Measurements from ENCODE around the gene ZDHHC23. TPM values are rescaled to one million over a fixed set of nuclear protein-coding genes. Genes with fewer than 3 reads are reported as not detected.

Gene ZDHHC23
- total and polyA plus RNA-seq, 4 donors, result 2.9 to 14.9 (median 5.5) TPM

DNA sequence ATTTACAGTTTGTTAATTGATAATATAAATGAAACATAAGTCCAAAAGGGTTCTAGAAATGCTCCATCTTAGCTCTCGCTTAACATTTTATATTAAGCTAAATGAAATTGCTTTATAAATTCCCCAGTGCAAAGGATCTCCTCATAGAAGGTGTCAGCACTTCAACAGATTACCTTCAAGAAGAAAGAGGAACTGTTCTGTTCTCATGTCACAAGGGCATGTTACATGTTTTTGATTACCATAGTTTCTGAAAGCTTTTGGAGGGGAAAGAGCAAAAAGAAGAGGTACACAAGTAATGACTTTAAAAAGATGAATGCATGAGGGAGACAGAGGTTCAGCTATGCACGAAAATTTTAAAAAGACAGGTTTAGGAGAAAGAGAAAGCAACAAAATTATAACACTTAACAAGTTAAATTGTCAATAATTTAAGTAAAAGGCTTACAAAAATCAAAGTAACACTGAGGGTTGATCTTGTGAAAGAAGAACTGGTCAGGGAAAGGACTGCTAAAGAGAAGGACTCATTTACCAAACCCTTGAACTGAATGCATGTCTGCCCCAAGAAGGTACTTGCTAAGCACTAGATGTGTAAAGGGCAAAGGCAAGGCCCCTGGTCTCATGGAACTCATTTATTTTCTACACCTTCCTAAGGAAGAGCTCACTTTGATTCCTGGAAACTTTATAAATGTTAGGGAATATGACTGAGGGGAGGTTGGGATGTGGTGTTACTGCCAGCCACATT lies 63.4 kb downstream of the ZDHHC23 start:
- TF ChIP-seq, protein P1, sequence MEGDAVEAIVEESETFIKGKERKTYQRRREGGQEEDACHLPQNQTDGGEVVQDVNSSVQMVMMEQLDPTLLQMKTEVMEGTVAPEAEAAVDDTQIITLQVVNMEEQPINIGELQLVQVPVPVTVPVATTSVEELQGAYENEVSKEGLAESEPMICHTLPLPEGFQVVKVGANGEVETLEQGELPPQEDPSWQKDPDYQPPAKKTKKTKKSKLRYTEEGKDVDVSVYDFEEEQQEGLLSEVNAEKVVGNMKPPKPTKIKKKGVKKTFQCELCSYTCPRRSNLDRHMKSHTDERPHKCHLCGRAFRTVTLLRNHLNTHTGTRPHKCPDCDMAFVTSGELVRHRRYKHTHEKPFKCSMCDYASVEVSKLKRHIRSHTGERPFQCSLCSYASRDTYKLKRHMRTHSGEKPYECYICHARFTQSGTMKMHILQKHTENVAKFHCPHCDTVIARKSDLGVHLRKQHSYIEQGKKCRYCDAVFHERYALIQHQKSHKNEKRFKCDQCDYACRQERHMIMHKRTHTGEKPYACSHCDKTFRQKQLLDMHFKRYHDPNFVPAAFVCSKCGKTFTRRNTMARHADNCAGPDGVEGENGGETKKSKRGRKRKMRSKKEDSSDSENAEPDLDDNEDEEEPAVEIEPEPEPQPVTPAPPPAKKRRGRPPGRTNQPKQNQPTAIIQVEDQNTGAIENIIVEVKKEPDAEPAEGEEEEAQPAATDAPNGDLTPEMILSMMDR (IDR thresholded peaks at IDR 0.05; ENCODE audit: control extremely low read depth, extremely low read depth), result no peak
- H3K4me3 ChIP-seq, result no peak overlapping the region
- no peaks in the 10 kb centered on the region for H3K27me3 ChIP-seq (ENCODE audit: control insufficient read depth in 3 of 3, insufficient read depth in 3 of 3, low read length in 2 of 3)
- ATAC-seq (ENCODE audit: insufficient read depth, low FRiP score) (no peak), DNase-seq (no peak)
- H3K9ac ChIP-seq (ENCODE audit: insufficient read depth in 1 of 2, low read length in 2 of 2), result no peak overlapping the region
- peaks cover 0 to 5% (median under 1%) of the 10 kb centered on the region in 4 donors for H3K36me3 ChIP-seq (ENCODE audit: control insufficient read depth in 4 of 4, insufficient read depth in 4 of 4, low read length in 4 of 4)
- H3K9me3 ChIP-seq (ENCODE audit: control insufficient read depth in 4 of 4, insufficient read depth in 3 of 4, low read length in 3 of 4), result peaks cover 0 to under 1% (median 0%) of the 10 kb centered on the region in 4 donors
- H3K4me1 ChIP-seq (ENCODE audit: control insufficient read depth in 5 of 5, insufficient read depth in 5 of 5, low read length in 5 of 5), result no peaks in the 10 kb centered on the region
- 92 to 96% methylated on average over 2 of the region's 2 CpGs for WGBS, 2 donors
- H3K27ac ChIP-seq (ENCODE audit: low read depth in 1 of 2, low read length in 1 of 2), result no peak overlapping the region

Other genes with a start within 250 kb of the ZDHHC23 start
- 10 to 100 TPM; 58.2 to 82.7 TPM for gene NAA50, start 201.8 kb upstream of the ZDHHC23 start, total RNA-seq
- gene NAA50, start 201.8 kb upstream of the ZDHHC23 start, polyA plus RNA-seq, result 10 to 100 TPM; 27.8 to 64.6 TPM
- 10 to 100 TPM; 68.5 to 99.6 TPM for gene ATP6V1A, start 201.0 kb upstream of the ZDHHC23 start, total RNA-seq
- gene ATP6V1A, start 201.0 kb upstream of the ZDHHC23 start, polyA plus RNA-seq, result 10 to 100 TPM; 23.1 to 32.2 TPM
- 10 to 100 TPM in 1 of 2 donors, 1 to 10 TPM in 1; 7.5 to 12.9 TPM for gene GRAMD1C, start 109.2 kb upstream of the ZDHHC23 start, total RNA-seq
- gene GRAMD1C, start 109.2 kb upstream of the ZDHHC23 start, polyA plus RNA-seq, result 10 to 100 TPM in 1 of 2 donors, 1 to 10 TPM in 1; 4.4 to 10.1 TPM
- 10 to 100 TPM in 1 of 2 donors, 1 to 10 TPM in 1; 7.7 to 15.3 TPM for gene CCDC191, start 108.5 kb downstream of the ZDHHC23 start, total RNA-seq
- gene CCDC191, start 108.5 kb downstream of the ZDHHC23 start, polyA plus RNA-seq, result 1 to 10 TPM; 2.5 to 3.5 TPM
- gene QTRT2, start 108.7 kb downstream of the ZDHHC23 start, total RNA-seq, result 10 to 100 TPM; 25.5 to 33.0 TPM
- 10 to 100 TPM in 1 of 2 donors, 1 to 10 TPM in 1; 5.3 to 11.5 TPM for gene QTRT2, start 108.7 kb downstream of the ZDHHC23 start, polyA plus RNA-seq
- not detected for gene DRD3, start 231.0 kb downstream of the ZDHHC23 start, total RNA-seq
- not detected for gene DRD3, start 231.0 kb downstream of the ZDHHC23 start, polyA plus RNA-seq

All from lung (tissue), 12 donors.